ENCODE results near the gene RFTN1. TPM values are rescaled to one million over a fixed set of nuclear protein-coding genes. Genes with fewer than 3 reads are reported as not detected.

Gene RFTN1
- total and polyA plus RNA-seq, 2 of the 8 experiments (the other 6 are each of a cell fraction or from before 2014, with no cell fraction given) = 4.6 to 6.7 TPM

DNA sequence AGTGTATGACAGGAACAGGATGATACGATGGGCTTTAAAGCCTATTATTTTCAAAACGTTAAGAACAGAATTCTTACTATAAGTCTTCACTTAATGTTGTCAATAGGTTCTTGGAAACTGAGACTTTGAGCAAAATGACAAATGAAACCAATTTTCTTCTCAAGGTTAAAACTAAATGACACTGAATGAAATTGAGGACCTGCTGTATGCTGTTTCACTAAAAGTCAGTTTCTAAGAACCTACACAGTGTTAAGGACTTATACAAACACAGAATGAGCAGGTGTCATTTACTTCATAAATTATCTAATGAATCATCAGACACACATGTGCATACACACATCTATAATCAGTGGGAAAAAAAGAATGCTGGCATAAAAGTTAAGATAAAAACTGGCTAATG, 106.9 kb downstream of the RFTN1 start:
- H2BK5ac ChIP-seq (ENCODE audit: low read depth, low read length) = no peak overlapping the region
- H3K36me3 ChIP-seq (ENCODE audit: control insufficient read depth in 2 of 4, insufficient read depth in 4 of 4, low read length in 3 of 4) = no peaks in the 10 kb centered on the region
- no peak overlapping the region for H4K5ac ChIP-seq (ENCODE audit: insufficient read length, low read depth, low read length)
- H3K9ac ChIP-seq (replicated peaks in 1 of 4; ENCODE audit: extremely low read depth in 1 of 4, low read depth in 3 of 4, low read length in 3 of 4) = no peak overlapping the region
- H4K20me1 ChIP-seq (replicated peaks in 1 of 2; ENCODE audit: control insufficient read depth in 1 of 2, insufficient read depth in 2 of 2, low read length in 2 of 2) = no peaks in the 10 kb centered on the region
- no peaks in the 10 kb centered on the region for H3K9me3 ChIP-seq (ENCODE audit: insufficient read depth in 2 of 2, low read depth in 1 of 2, low read length in 1 of 2)
- H2AK5ac ChIP-seq (ENCODE audit: low read depth, low read length) = no peak overlapping the region
- H2BK120ac ChIP-seq (replicated peaks; ENCODE audit: low read depth, low read length) = no peak overlapping the region
- WGBS, 2 experiments (ENCODE audit: extremely low coverage in 1 of 2, insufficient coverage in 1 of 2, insufficient read length in 1 of 2, insufficient replicate concordance in 2 of 2, low coverage in 1 of 2, low lambda C conversion rate in 2 of 2, missing lambda C conversion rate in 1 of 2) = 81% methylated on average over 2 of the region's 2 CpGs; no CpG with 5 or more reads in 1 of the 2 experiments
- no peaks in the 10 kb centered on the region for H3K79me2 ChIP-seq (ENCODE audit: control insufficient read depth in 1 of 2, insufficient read depth in 2 of 2, low read length in 2 of 2)
- no peak overlapping the region for H4K8ac ChIP-seq (ENCODE audit: extremely low read depth, insufficient read depth, low read length)
- H3K14ac ChIP-seq (ENCODE audit: insufficient read length) = no peak overlapping the region
- no peak overlapping the region for H3K4me2 ChIP-seq (ENCODE audit: insufficient read depth in 1 of 2, low read depth in 2 of 2, low read length in 2 of 2)
- H3K4me1 ChIP-seq (replicated peaks in 1 of 4; ENCODE audit: control insufficient read depth in 3 of 4, insufficient read depth in 4 of 4, low read length in 3 of 4) = no peaks in the 10 kb centered on the region
- no peaks in the 10 kb centered on the region; the same call in 1 of the 2 replicates for H3K23me2 ChIP-seq (ENCODE audit: low read depth, low read length)
- no peak overlapping the region for H3K56ac ChIP-seq (replicated peaks; ENCODE audit: insufficient read length, low read depth, low read length)
- DNase-seq (ENCODE audit: low read depth in 1 of 2, low spot score in 2 of 2) (no peak), FAIRE-seq (no peak)
- H3K23ac ChIP-seq (ENCODE audit: insufficient read length) = no peak overlapping the region
- H3K18ac ChIP-seq (ENCODE audit: extremely low read depth, low read length) = no peak overlapping the region
- no peak overlapping the region for H3K4me3 ChIP-seq (ENCODE audit: extremely low read depth in 1 of 4, insufficient read depth in 2 of 4, low read depth in 3 of 4, low read length in 4 of 4)
- no peaks in the 10 kb centered on the region for H3K79me1 ChIP-seq (ENCODE audit: low read depth, low read length)
- no peak overlapping the region for H2BK12ac ChIP-seq (ENCODE audit: low read depth, low read length)
- no peak overlapping the region for H4K91ac ChIP-seq (replicated peaks; ENCODE audit: insufficient read length, low read length)
- no peaks in the 10 kb centered on the region; a peak in 1 of 7 replicates for H3K27me3 ChIP-seq (replicated peaks in 1 of 4; ENCODE audit: control insufficient read depth in 3 of 4, extremely low read depth in 1 of 4, insufficient read depth in 3 of 4, low read length in 3 of 4)
- ChIA-PET CTCF (ENCODE audit: partially characterized antibody) (interaction anchor here (1.0 to 1.7 kb wide), 5 partner anchors 8 to 145 kb away, joined by 4 to 5 read pairs (median 5); no protein-coding TSS in a partner anchor), POLR2A (ENCODE audit: partially characterized antibody) (interaction anchor here (0.6 to 0.7 kb wide), 2 partner anchors 68 to 144 kb away, joined by 3 read pairs; no protein-coding TSS in a partner anchor)
- no peak overlapping the region for H3K4ac ChIP-seq (replicated peaks; ENCODE audit: insufficient read length, low read depth, low read length)
- H3K27ac ChIP-seq (ENCODE audit: low read depth, low read length) = no peak overlapping the region
- H2AFZ ChIP-seq (ENCODE audit: low read length) = no peak overlapping the region
- H2BK20ac ChIP-seq (ENCODE audit: low read length) = no peak overlapping the region
- no peak overlapping the region for H2BK15ac ChIP-seq (ENCODE audit: low read length)
- TF ChIP-seq TEAD4 (IDR thresholded peaks at IDR 0.05; ENCODE audit: low read depth, low read length) (no peak), BRCA1 (IDR thresholded peaks at IDR 0.05; ENCODE audit: low read depth, low read length) (no peak), SIRT6 (IDR thresholded peaks at IDR 0.05; ENCODE audit: low read length) (no peak), SIN3A (conservative IDR thresholded peaks at IDR 0.05 in 1 of 2, IDR thresholded peaks at IDR 0.05 in 1 of 2; ENCODE audit: low read depth in 1 of 2, low read length in 2 of 2) (no peak), JUND (IDR thresholded peaks at IDR 0.05; ENCODE audit: low read length) (no peak), TBP (IDR thresholded peaks at IDR 0.05; ENCODE audit: low read depth, low read length) (no peak)
- TF ChIP-seq, protein P1, sequence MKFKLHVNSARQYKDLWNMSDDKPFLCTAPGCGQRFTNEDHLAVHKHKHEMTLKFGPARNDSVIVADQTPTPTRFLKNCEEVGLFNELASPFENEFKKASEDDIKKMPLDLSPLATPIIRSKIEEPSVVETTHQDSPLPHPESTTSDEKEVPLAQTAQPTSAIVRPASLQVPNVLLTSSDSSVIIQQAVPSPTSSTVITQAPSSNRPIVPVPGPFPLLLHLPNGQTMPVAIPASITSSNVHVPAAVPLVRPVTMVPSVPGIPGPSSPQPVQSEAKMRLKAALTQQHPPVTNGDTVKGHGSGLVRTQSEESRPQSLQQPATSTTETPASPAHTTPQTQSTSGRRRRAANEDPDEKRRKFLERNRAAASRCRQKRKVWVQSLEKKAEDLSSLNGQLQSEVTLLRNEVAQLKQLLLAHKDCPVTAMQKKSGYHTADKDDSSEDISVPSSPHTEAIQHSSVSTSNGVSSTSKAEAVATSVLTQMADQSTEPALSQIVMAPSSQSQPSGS (IDR thresholded peaks at IDR 0.05; ENCODE audit: low read length) = no peak
- TF ChIP-seq, protein P2, sequence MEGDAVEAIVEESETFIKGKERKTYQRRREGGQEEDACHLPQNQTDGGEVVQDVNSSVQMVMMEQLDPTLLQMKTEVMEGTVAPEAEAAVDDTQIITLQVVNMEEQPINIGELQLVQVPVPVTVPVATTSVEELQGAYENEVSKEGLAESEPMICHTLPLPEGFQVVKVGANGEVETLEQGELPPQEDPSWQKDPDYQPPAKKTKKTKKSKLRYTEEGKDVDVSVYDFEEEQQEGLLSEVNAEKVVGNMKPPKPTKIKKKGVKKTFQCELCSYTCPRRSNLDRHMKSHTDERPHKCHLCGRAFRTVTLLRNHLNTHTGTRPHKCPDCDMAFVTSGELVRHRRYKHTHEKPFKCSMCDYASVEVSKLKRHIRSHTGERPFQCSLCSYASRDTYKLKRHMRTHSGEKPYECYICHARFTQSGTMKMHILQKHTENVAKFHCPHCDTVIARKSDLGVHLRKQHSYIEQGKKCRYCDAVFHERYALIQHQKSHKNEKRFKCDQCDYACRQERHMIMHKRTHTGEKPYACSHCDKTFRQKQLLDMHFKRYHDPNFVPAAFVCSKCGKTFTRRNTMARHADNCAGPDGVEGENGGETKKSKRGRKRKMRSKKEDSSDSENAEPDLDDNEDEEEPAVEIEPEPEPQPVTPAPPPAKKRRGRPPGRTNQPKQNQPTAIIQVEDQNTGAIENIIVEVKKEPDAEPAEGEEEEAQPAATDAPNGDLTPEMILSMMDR (IDR thresholded peaks at IDR 0.05; ENCODE audit: control extremely low read depth in 1 of 3, insufficient read depth in 1 of 3, low read depth in 1 of 3, low read length in 3 of 3) = no peak
- TF ChIP-seq, protein P3, sequence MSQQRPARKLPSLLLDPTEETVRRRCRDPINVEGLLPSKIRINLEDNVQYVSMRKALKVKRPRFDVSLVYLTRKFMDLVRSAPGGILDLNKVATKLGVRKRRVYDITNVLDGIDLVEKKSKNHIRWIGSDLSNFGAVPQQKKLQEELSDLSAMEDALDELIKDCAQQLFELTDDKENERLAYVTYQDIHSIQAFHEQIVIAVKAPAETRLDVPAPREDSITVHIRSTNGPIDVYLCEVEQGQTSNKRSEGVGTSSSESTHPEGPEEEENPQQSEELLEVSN (IDR thresholded peaks at IDR 0.05) = no peak

All from H1 (cell line).